CD4-positive, alpha-beta T cell (primary cell): ENCODE results near the gene SMIM28. TPM values are rescaled to one million over a fixed set of nuclear protein-coding genes. Genes with fewer than 3 reads are reported as not detected.

ENCODE experiments used
- ATAC-seq: fragments of 200-7000 bp; cut with Tn5 transposase; one replicate; pipeline ENCODE4 v1.10.0; 2022; ENCODE audit warnings: mild to moderate bottlenecking; ENCODE audit not compliant: poor library complexity
- CTCF ChIA-PET: fragments of 350-600 bp; sonication (Branson Sonifier 250); formaldehyde crosslinking; loops from one replicate; lab custom pipeline; 2021; ENCODE audit warnings: antibody characterized with exemption, inconsistent platforms; lab: Charles Lee
- POLR2A ChIA-PET: fragments of 350-600 bp; sonication (Branson Sonifier 250); formaldehyde crosslinking; loops from one replicate; lab custom pipeline; 2021; ENCODE audit warnings: antibody characterized with exemption, inconsistent platforms; lab: Charles Lee
- DNase-seq, 14 experiments: peaks; one replicate each; pipeline ENCODE4 v3.0.0-alpha.2; 2013 to 2020; ENCODE audit warnings: mixed read lengths in 2 of 14
- H3K27ac ChIP-seq, 2 donors: one replicate each; pipeline versions ENCODE4 v1.5.1 to v1.7.0; 2013; ENCODE audit warnings: low read length in 2 of 2, low read depth in 1 of 2, mild to moderate bottlenecking in 1 of 2
- H3K27me3 ChIP-seq, 2 experiments: 1 replicate in 1 of 2; 2 replicates in 1 of 2; pipeline versions ENCODE4 v1.6.1 to v1.7.0; 2013; ENCODE audit warnings: low read length in 2 of 2, control low read depth in 1 of 2, mild to moderate bottlenecking in 1 of 2, moderate library complexity in 1 of 2; ENCODE audit not compliant: insufficient read depth in 2 of 2, control insufficient read depth in 1 of 2
- H3K36me3 ChIP-seq: one replicate; pipeline ENCODE4 v1.6.1; 2013; ENCODE audit warnings: low read length, control low read depth; ENCODE audit not compliant: insufficient read depth
- H3K4me1 ChIP-seq: one replicate; pipeline ENCODE4 v1.6.1; 2013; ENCODE audit warnings: low read length, control low read depth; ENCODE audit not compliant: insufficient read depth
- H3K4me3 ChIP-seq: one replicate; pipeline ENCODE4 v1.5.1; 2013; ENCODE audit warnings: mild to moderate bottlenecking, low read length, moderate library complexity
- H3K9me3 ChIP-seq, 2 experiments: 1 replicate in 1 of 2; 2 replicates in 1 of 2; pipeline versions ENCODE4 v1.6.1 to v1.7.0; 2013; ENCODE audit warnings: low read length in 2 of 2, mild to moderate bottlenecking in 2 of 2, control low read depth in 1 of 2, moderate library complexity in 1 of 2; ENCODE audit not compliant: control insufficient read depth in 1 of 2, insufficient read depth in 1 of 2
- H3K27ac Mint-ChIP-seq: one replicate; pipeline ENCODE4 v1.8.0; 2020; ENCODE audit warnings: mixed read lengths
- H3K27me3 Mint-ChIP-seq: one replicate; pipeline ENCODE4 v1.8.0; 2021; ENCODE audit warnings: mixed read lengths
- H3K36me3 Mint-ChIP-seq: one replicate; pipeline ENCODE4 v1.8.0; 2021; ENCODE audit warnings: low read depth, mixed read lengths
- H3K4me1 Mint-ChIP-seq: one replicate; pipeline ENCODE4 v1.8.0; 2021; ENCODE audit warnings: low read depth, mixed read lengths
- H3K4me3 Mint-ChIP-seq: one replicate; pipeline ENCODE4 v1.8.0; 2020; ENCODE audit warnings: mild to moderate bottlenecking, mixed read lengths
- H3K9me3 Mint-ChIP-seq: one replicate; pipeline ENCODE4 v1.8.0; 2020; ENCODE audit warnings: mixed read lengths
- CTCF ChIP-seq: fragments of 200-600 bp; IDR thresholded peaks from one replicate; pipeline ENCODE4 v1.8.0; 2022; ENCODE audit warnings: antibody characterized with exemption, mild to moderate bottlenecking
- intact Hi-C, 2 experiments: fragments of 100-400 bp; cut with DNase I in 1 of 2; cut with micrococcal nuclease in 1 of 2; formaldehyde crosslinking; loops; one replicate each; pipeline versions ENCODE4 v1.15.1 to v1.9.0; 2023 to 2025; cut with DNase I, micrococcal nuclease
- total RNA-seq, 174 experiments: library from RNA in 2 of 174; stranded (reverse) in 2 of 174; gene quantifications; one replicate each; pipeline ENCODE4 v1.2.3 and lab custom pipeline; 2021 to 2026

SMIM28 gene
- total RNA-seq, 2 experiments from 2014 or later = not detected

GRCh38 chr6:138416206-138416605 lies 38.5 kb downstream of the SMIM28 start:
- Mint-ChIP-seq H3K9me3 (no peaks in the 10 kb centered on the region), H3K27me3 (no peaks in the 10 kb centered on the region), H3K27ac (no peak overlapping the region), H3K4me3 (no peak overlapping the region), H3K36me3 (peaks cover 68% of the 10 kb centered on the region), H3K4me1 (no peaks in the 10 kb centered on the region)
- Histone ChIP-seq H3K4me3 (no peak overlapping the region), H3K27ac (no peak overlapping the region), H3K27me3 (no peaks in the 10 kb centered on the region), H3K36me3 (peaks cover 53% of the 10 kb centered on the region), H3K4me1 (no peaks in the 10 kb centered on the region), H3K9me3 (no peaks in the 10 kb centered on the region)
- POLR2A ChIA-PET = no interaction called here
- no peak for ATAC-seq
- CTCF ChIA-PET = no interaction called here
- no peak for DNase-seq
- no peak for TF ChIP-seq CTCF
- intact Hi-C loops = no loop called here

GRCh38 chr6:138417493-138418117 lies 39.9 kb downstream of the SMIM28 start:
- Mint-ChIP-seq H3K9me3 (no peaks in the 10 kb centered on the region), H3K36me3 (peaks cover 56% of the 10 kb centered on the region), H3K27me3 (no peaks in the 10 kb centered on the region), H3K4me1 (no peaks in the 10 kb centered on the region), H3K27ac (no peak overlapping the region), H3K4me3 (no peak overlapping the region)
- Histone ChIP-seq H3K27me3 (no peaks in the 10 kb centered on the region), H3K4me1 (no peaks in the 10 kb centered on the region), H3K4me3 (no peak overlapping the region), H3K27ac (no peak overlapping the region), H3K36me3 (peaks cover 41% of the 10 kb centered on the region), H3K9me3 (no peaks in the 10 kb centered on the region)
- DNase-seq (no peak), ATAC-seq (no peak)
- POLR2A ChIA-PET = no interaction called here
- no peak for TF ChIP-seq CTCF
- CTCF ChIA-PET = no interaction called here
- intact Hi-C loops = no loop called here

GRCh38 chr6:138418118-138418742 lies 40.5 kb downstream of the SMIM28 start:
- peaks cover 49% of the 10 kb centered on the region for H3K36me3 Mint-ChIP-seq
- intact Hi-C loops = no loop called here
- TF ChIP-seq CTCF = no peak

More at GRCh38 chr6:138418118-138418742, 40.5 kb downstream of the SMIM28 start:
- Histone ChIP-seq H3K4me3 (no peak overlapping the region), H3K4me1 (no peaks in the 10 kb centered on the region), H3K27ac (no peak overlapping the region), H3K9me3 (no peaks in the 10 kb centered on the region), H3K27me3 (no peaks in the 10 kb centered on the region), H3K36me3 (peaks cover 35% of the 10 kb centered on the region)
- no peak for ATAC-seq
- no peak overlapping the region for H3K4me3 Mint-ChIP-seq
- no peak for DNase-seq
- H3K9me3 Mint-ChIP-seq = no peaks in the 10 kb centered on the region
- H3K27ac Mint-ChIP-seq = no peak overlapping the region
- no peaks in the 10 kb centered on the region for H3K27me3 Mint-ChIP-seq
- ChIA-PET POLR2A (no interaction called here), CTCF (no interaction called here)
- peaks cover 4% of the 10 kb centered on the region for H3K4me1 Mint-ChIP-seq
